HG03460 (cell line): Measurements from ENCODE around the gene CPT1B.
A peak's percentile ranks its signal among the peaks of the same experiment; 100 is the strongest.

Experiments
- ATAC-seq: cut with Tn5 transposase; IDR thresholded peaks from one replicate; pipeline ENCODE4 v1.9.1; 2021; ENCODE audit not compliant: unreplicated experiment

CPT1B gene

DNA sequence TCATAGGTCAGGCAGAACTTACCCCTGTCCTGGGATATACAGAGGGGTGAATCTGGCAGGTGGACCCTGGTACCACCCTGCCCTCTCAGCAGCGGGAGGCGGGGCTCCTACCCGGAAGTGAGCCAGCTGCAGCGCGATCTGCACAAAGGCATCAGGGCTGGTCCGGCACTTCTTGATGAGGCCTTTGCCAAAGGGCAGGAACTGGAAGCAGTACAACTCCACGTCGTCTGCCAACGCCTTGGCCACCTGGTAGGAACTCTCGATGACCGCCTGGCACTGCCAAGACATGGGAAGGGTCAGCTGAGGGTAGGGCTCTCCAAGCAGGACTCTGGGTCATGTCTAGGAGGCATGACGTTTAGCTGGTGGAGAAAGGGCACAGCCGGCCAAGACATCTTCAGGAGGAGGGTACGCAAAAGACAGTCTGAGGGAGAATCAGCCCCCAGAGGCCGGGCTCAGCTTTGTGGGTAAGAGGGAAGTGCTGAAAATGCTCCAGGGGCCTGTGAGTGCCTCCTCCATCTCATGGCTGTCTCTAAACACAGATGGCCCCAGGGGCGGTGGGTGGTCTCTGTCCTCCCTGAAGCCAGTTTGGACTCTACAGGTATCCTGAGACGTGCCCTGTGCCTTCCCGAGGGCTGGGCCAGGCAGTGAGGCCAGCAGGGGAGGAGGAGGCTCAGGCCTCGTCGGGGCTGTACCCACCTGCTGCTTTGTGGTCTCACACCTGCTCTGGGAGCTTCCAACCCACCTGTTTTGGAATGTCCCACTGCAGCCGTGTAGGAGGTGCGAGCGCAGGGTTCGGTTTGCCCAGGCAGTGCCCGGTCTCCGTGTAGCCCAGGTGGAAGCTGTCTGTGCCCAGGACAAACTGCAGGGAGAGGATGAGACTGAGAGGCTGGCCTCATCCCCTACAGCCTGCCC is 6.7 kb downstream of the CPT1B start:
- ATAC-seq = no peak

DNA sequence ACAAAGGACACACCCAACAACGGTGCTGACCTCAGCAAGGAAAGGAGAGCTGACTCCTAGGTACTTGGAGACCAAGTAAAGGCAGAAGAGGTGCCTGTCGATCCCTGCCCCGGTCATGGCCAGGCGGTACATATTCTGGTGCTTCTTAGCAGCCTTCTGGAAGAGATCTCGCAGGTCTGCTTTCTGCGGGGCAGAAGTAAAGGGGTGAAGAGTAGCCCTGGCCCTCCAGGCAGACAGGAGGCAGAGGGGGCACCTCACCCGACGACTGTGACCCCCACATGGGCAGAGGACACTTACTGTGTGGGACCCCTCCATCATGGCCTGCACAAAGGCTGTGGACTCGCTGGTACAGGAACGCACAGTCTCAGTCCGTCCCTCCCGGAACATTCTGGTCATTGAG is 7.4 kb downstream of the CPT1B start:
- no peak for ATAC-seq

DNA sequence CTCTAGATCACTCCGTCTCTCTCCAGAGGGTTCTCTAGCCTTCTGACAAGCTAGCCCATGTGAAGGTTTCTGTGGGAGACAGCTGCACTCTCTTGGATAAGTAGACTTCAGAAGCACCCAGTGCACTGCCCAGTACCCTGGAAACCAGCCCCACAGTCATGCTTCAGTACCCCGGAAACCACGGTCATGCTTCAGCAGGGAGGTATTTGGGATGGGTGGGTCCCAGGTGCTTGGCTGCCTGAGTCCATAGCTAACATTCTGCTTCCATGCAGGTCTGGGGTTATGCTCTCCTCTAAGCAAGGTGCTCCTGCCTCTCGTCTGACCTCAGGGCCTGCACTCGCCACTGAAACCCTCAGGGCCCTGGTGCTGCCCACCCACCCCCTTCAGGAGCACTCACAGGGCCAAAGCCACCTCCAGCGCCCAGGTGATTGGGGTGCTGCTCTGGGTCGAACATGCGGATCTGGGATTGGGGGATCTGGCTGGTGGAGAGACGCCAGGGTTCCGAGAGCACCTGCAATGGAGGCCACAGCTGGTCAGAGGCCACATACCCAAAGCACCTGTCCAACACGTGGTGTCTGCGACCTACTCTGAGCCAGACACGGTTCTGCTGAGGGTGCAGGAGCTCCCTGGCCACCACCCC is 8.2 kb downstream of the CPT1B start:
- no peak for ATAC-seq

DNA sequence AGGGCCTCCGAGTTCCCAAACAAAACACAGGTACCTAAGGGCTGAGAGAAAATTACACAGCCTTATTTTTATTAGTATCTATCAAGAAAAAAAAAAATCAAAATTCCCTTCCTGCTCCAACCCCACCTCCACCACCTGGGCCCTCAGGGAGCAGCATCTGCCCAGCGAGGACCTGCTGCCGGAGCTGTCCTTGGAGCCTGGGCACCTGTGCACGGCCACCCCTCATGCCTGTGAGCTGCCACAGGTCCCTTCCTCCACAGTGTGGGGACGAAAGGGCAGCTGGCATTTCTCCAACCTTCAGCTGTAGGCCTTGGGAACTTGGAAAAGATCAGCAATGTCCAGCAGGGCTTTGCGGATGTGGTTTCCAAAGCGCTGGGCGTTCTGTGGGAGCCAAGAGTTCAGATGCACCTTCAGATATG is 9.2 kb downstream of the CPT1B start:
- ATAC-seq = no peak

DNA sequence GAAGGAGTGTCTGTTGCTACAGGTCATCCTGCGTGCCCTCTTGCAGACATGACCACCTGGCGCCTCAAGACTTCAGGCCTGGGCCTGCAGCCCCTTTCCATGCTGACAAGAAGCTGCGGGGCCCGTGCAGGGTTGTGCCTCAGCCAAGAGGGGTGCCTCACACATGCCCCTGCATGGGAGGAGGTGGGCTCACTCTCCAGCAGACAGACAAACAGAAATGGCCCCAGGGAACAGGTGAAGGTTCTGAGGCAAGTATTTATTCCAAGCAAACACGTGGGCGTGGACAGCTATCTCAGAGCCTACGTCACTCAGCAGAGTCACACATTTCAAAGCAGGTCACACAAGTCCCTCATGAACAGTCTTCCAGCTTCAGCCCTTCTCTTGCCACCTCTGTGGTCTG is 9.6 kb downstream of the CPT1B start:
- ATAC-seq = no peak

DNA sequence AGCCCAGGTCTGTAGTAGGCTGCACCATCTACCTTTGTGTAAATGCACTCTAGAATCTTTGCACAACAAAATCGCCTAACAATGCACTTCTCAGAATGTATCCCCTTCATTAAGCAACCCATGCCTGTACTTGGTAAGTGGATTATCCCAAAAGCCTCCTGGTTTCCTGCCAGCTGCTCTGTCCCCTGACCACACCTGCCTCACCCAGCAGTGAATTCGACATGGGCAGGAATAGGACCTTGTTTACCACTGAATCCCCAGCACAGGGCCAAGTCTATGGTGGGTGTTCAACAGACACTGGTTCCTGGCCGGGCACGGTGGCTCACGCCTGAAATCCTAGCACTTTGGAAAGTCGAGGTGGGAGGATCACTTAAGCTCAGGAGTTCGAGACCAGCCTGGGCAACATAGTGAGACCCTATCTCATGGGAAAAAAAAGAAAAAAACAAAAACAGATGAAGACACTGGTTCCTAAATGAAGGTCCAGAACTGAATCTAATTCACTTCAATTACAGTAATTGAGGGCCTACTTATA is 10.4 kb downstream of the CPT1B start:
- ATAC-seq = no peak

DNA sequence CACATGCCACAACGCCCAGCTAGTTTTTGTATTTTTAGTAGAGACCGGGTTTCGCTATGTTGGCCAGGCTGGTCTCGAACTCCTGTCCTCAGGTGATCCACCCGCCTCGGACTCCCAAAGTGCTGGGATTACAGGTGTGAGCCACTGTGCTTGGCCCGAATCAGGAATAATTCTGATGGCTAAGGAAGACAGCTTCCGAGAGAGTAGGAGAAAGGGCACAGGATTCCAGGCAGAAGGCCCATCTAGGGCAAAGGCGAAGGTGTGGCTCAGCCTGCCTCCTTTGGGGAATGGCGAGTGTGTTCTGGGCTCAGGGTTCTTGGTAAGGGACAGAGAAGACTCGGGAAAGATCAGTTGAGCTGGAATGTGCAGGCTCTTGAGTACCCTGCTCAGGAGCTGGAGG is 13.9 kb downstream of the CPT1B start:
- no peak for ATAC-seq

DNA sequence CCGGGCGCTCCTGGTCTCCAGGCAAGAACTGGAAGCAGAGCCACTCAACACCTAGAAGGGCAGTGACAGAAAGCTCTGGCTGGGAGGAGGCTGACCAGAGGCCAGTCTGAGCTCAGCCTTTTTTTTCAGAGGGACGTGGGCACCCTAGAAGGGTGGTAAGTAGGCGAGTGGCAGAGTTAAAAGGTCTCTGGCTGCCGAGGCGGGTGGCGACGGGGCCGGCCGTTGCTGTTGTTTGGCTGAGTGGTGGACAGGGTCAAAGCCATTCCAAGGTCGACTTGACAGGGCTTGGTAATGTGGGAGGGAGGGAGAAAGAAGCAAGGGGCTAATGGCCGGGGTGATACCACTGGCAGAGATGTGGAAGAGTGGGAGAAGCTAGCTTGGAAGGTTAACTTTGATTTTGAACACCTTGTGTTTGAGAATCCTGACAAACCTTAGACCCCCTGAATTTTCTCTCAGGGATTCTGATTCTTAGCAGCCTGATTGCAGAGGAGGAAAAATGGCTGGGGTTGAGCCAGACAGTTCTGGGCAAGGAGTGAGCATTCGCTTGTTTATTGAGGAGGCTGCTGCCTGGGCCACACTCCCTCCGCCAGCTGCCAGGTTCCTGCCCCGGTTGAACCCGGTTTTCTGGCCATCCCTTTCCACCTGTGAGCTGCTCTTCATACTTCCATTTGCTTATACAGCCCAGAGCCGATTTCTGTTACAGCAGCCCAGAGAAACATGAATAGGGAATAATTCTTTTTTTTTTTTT is 14.6 kb downstream of the CPT1B start:
- ATAC-seq = no peak

DNA sequence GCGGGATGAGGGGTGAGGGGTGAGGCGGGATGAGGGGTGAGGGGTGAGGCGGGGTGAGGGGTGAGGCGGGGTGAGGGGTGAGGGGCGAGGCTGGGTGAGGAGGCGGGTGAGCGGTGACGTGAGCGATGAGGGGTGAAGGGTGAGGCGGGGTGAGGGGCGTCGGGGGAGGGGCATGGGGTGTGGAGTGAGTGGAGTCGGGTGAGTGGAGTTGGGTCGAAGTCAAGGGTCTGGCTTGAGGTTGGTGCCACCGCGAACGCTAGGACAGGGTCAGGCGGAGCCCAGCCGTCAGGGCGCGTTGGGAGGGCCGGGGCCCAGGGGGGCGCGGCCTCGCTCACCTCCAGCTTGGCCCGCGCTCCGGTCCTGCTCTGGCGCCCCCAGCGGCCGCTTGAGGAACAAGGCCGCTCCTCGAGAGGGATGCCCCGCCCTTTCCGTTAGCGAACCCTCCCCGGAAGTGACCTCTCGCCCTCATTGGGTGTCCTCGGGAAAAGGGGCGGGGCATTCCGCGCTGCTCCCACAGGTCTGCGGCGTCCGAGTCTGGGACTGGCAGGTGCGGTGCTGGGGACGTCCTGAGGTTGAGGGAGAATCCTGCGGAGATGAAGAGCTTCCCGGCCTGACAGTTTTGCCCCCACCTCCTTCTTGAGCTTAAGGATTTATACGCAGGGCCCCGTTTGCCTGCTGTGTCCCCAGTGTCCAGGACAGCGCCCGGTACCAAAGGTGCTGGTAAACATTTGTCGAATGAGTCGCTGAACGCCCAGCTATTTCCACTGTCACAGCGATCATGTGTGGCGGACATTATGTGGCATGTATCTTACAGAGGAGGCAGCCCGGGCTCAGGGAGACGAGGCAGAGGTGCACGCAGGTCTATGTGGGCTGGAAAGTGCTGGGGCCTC is 15.5 kb downstream of the CPT1B start, which contains the start of gene SYCE3:
SYCE3 (minus strand) TSS at position 397 of the 890 bp plus-strand sequence. CDS start 6,514 bp downstream, outside the sequence.
- peak; percentile 91 for ATAC-seq

DNA sequence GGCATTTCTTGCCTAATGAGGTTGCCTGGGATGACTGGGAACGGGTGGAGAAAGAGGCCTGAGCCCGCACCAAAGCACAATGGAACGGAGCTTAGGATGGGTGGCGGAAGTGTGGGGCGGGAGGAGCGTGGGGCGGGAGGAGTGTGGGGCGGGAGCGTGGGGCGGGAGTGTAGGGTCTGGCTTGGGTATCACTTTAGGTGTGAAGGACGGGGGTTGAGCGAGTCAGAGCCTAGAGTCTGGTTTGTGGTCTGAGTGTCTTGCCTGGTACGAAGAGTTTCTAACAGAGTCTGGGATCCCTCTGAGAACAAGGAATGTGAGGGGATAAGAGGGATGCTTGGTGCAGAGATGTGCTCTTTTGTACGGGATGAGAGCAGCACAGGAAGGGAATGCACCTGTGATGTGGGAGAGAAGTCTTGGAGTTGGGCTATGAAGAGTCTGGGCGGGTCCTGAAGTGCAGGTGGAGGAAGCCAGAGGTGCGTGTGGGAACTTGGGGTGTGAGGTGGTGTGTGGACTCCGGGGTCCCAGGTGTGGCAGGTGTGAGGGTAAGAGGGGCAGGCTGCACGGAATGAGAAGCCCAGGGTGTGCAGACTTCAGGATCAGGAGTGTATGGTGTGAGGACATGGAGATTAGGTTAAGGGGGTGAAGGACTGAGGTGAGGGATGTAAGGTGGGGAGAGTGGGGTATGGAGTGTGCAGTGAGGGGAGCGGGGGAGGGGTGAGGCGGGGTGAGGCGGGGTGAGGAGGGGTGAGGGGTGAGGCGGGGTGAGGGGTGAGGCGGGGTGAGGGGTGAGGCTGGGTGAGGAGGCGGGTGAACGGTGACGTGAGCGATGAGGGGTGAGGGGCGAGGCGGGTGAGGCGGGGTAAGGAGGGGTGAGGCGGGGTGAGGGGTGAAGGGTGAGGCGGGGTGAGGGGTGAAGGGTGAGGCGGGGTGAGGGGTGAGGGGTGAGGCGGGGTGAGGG is 16.5 kb downstream of the CPT1B start:
- ATAC-seq = no peak

DNA sequence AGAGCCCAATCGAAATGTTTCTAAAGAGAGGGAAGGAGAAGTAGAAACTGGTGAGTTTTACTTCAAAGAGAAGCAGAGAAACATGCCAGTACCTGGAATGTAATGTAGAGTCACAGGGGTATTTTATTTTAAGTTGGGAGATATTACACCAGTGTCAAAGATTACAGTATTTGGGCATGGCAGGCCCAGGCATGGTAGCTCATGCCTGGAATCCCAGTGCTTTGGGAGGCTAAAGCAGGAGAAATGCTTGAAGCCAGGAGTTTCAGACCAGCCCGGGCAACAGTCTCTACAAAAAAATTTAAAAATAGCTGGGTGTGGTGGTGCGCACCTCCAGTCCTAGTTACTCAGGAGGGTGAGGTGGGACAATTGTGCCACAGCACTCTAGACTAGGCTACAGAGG is 18.2 kb downstream of the CPT1B start:
- no peak for ATAC-seq

DNA sequence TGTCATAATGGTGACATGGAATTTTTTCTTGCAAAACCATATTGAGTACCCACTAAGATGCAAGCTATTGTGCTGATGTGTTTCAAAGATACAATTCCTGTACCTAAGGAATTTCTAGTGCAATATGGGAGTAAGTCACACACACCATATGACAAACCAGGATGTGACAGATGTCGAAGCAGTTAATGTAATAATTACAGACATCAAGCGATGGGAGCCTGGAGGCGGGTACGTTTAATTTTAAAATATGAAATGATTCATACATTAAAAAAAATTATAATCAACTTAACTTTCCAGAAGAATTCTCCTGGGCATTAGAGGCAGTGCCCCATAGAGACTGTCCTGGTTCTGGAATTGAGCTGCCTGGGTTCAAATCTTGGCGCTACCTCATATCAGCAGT is 21.5 kb downstream of the CPT1B start:
- no peak for ATAC-seq

DNA sequence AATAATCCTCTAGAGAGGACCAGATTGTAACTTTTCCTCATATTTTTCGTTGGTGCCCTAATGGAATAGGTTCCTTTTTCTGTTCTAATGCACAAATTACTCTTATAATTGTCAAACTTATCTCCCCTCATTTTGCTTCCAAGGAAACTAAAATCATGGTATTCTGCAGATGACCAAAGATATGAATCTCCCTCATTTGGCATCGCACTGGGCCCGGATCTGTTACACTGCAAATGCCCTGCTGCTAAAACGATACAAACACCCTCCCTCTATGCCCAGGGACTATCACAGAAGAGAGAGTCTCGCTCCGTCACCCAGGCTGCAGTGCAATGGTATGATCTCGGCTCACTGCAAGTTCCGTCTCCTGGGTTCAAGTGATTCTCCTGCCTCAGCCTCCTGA is 24.9 kb downstream of the CPT1B start:
- ATAC-seq = no peak

DNA sequence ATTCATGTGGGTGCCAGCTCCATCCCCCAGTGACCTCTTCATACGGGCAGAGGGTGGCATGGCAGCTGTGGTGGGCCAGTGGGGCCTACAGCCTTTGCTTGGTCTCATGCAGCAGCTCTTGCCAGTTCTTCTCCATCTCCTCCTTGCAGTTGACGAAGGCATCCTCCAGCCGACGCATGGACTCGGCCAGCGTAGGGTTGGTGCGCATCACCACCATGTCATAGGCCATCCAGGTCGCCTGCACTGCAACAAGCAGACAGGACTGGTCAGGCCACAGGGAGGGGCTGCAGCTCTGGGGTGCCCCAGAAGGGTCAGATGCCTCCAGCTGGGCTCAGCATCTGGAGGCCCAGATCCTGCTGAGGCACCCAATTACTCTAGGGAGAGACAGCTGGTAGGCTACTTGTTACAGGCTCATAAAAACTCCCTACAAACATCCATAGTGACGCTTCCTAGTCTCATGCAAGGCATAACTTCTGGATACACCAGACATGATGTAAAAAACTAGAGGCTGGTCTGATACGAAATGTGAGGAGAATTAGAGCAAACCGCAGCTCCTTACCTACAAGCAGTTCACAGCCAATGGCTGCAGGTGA is 27.0 kb downstream of the CPT1B start:
- ATAC-seq = no peak

DNA sequence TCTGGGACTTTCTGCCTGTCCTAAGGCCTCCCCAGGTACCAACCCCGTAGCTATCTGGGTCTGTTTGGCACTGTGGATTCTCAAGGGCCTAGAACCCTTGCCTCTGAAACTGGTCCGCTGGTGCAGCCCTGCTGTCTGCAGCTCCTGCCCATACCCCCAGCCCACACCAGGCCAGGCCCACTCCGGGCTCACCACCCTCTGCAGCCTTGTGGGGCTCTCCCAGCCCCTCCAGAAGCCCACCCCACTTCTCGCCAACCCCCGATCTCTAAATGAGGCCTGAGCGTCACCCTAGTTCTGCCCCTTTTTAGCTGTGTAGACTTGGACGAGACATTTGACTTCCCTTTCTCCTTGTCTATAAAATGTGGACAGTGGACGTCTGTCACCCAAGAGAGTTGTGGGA is 27.8 kb downstream of the CPT1B start:
- no peak for ATAC-seq

DNA sequence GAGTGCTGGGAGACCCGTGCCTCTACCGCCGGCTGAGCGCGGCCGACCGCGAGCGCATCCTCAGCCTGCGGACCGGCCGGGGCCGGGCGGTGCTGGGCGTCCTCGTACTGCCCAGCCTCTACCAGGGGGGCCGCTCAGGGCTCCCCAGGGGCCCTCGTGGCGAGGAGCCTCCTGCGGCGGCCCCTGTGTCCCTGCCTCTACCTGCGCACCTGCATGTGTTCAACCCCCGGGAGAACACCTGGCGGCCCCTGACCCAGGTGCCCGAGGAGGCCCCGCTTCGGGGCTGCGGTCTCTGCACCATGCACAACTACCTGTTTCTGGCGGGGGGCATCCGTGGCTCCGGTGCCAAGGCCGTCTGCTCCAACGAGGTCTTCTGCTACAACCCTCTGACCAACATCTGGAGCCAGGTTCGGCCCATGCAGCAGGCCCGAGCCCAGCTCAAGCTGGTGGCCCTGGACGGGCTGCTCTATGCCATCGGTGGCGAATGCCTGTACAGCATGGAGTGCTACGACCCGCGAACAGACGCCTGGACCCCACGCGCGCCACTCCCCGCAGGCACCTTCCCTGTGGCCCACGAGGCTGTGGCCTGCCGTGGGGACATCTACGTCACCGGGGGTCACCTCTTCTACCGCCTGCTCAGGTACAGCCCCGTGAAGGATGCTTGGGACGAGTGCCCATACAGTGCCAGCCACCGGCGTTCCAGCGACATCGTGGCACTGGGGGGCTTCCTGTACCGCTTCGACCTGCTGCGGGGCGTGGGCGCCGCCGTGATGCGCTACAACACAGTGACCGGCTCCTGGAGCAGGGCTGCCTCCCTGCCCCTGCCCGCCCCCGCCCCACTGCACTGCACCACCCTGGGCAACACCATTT is 29.1 kb downstream of the CPT1B start:
- no peak for ATAC-seq

DNA sequence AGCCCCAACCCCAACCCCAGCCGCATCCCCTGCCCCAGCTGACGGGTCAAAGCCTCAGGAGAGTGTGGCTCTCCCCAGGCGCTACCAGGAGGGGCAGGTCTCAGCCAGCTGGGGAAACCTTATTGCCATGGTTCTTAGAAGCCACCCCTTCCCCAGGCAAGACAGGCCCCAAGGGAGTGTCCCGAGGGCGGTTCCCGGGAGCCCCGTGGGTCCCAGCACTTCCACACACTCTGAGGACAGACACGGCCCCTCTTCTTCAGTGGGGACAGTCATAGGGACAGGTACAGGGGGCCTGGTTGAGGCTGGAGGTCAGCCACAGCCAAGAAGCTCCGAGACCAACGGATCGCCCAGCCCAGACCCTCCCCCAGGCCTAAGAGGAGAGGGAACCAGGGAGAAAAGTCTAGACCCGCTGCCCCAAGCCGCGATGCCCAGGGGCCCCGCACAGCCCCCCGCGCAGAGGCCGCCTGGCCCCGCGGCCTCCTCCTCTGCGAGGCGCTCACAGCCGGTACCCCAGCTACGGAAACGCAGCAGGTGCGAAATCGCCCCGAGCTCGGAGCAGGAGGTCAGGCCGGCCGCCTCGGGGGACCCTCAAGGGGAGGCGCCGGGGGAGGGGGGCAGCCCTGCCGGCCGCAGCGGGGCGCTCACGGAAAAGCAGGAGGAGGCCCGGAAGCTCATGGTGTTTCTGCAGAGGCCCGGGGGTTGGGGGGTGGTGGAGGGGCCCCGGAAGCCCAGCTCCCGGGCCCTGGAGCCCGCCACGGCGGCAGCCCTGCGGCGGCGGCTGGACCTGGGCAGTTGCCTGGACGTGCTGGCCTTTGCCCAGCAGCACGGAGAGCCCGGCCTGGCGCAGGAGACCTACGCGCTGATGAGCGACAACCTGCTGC is 29.9 kb downstream of the CPT1B start:
- ATAC-seq = no peak
